ENCODE results near the gene COMMD7. TPM values are rescaled to one million over a fixed set of nuclear protein-coding genes. Genes with fewer than 3 reads are reported as not detected.

Gene COMMD7
- total RNA-seq, 4 donors from 2014 or later, result 11.3 to 31.6 (median 25.4) TPM

- intact Hi-C loops (cut with DNase I; ENCODE audit: low total_unique reads), result loop anchor here (5.0 kb wide), 1 partner anchor 131 kb away; no protein-coding TSS in a partner anchor
- peak; percentile 87 to 98 (median 95) for TF ChIP-seq CTCF (IDR thresholded peaks at IDR 0.05)
- TF ChIP-seq POLR2A (IDR thresholded peaks at IDR 0.05), result no peak
- Histone ChIP-seq H3K27ac (no peak overlapping the region), H3K36me3 (no peaks in the 10 kb centered on the region), H3K4me3 (no peak overlapping the region), H3K4me1 (no peaks in the 10 kb centered on the region), H3K27me3 (no peaks in the 10 kb centered on the region), H3K9me3 (no peaks in the 10 kb centered on the region)
- peak; percentile 68 to 80 for DNase-seq
Measured at GRCh38 chr20:32652739-32653526, 90.3 kb downstream of the COMMD7 start.

Other genes starting within 250 kb of the COMMD7 start
- 10 to 100 TPM in 2 of 4 donors, 1 to 10 TPM in 2; 6.2 to 31.1 (median 9.6) TPM for gene NOL4L, start 158.1 kb downstream of the COMMD7 start, total RNA-seq
- 1 to 10 TPM in 1 of 4 donors, under 1 TPM in 1, not detected in 2; 0.07 to 2.0 TPM for gene C20orf203, start 69.5 kb downstream of the COMMD7 start, total RNA-seq
- 1 to 10 TPM in 2 of 4 donors, under 1 TPM in 2; 0.26 to 5.0 (median 1.2) TPM for gene DNMT3B, start 18.9 kb upstream of the COMMD7 start, total RNA-seq
- 100 to 1,000 TPM in 2 of 4 donors, 10 to 100 TPM in 2; 44.8 to 112 (median 101) TPM for gene MAPRE1, start 76.5 kb upstream of the COMMD7 start, total RNA-seq
- gene EFCAB8, start 115.5 kb upstream of the COMMD7 start, total RNA-seq, result 1 to 10 TPM in 2 of 4 donors, not detected in 2; 1.4 to 1.5 TPM

All from uterus (tissue), 4 donors.